HEK293T (cell line): Measurements from ENCODE around the gene CAMSAP2.

Experiments
- BHLHE40 ChIP-seq: fragments of 450-650 bp; IDR thresholded peaks from 2 replicates; pipeline ENCODE4 v1.6.1; 2016; ENCODE audit warnings: mild to moderate bottlenecking, moderate library complexity, borderline replicate concordance
- CTBP1 ChIP-seq: fragments of 450-650 bp; IDR thresholded peaks from 2 replicates; pipeline ENCODE4 v1.6.1; 2016; ENCODE audit warnings: borderline replicate concordance
- ELF4 ChIP-seq: fragments of 450-650 bp; IDR thresholded peaks from 2 replicates; pipeline ENCODE4 v1.6.1; 2017; ENCODE audit warnings: antibody characterized with exemption
- FOXA1 ChIP-seq: fragments of 450-650 bp; IDR thresholded peaks from 2 replicates; pipeline ENCODE4 v1.6.1; 2016; ENCODE audit warnings: mild to moderate bottlenecking
- FOXK2 ChIP-seq: fragments of 450-650 bp; IDR thresholded peaks from 2 replicates; pipeline ENCODE4 v1.6.1; 2016; ENCODE audit warnings: mild to moderate bottlenecking
- FOXM1 ChIP-seq: fragments of 450-650 bp; IDR thresholded peaks from 2 replicates; pipeline ENCODE4 v1.6.1; 2017; ENCODE audit warnings: mild to moderate bottlenecking, borderline replicate concordance
- HDGF ChIP-seq: fragments of 450-650 bp; IDR thresholded peaks from 2 replicates; pipeline ENCODE4 v1.6.1; 2017; ENCODE audit warnings: antibody characterized with exemption, borderline replicate concordance
- LEF1 ChIP-seq: fragments of 450-650 bp; IDR thresholded peaks from 2 replicates; pipeline ENCODE4 v1.6.1; 2017; ENCODE audit warnings: mild to moderate bottlenecking, borderline replicate concordance
- PKNOX1 ChIP-seq: fragments of 450-650 bp; IDR thresholded peaks from 2 replicates; pipeline ENCODE4 v1.6.1; 2016
- SP1 ChIP-seq: fragments of 450-650 bp; IDR thresholded peaks from 2 replicates; pipeline ENCODE4 v1.6.1; 2017
- SUZ12 ChIP-seq: fragments of 450-650 bp; IDR thresholded peaks from 2 replicates; pipeline ENCODE4 v1.6.1; 2016; ENCODE audit warnings: mild to moderate bottlenecking
- TARDBP ChIP-seq: fragments of 450-650 bp; IDR thresholded peaks from 2 replicates; pipeline ENCODE4 v1.6.1; 2016
- ZNF384 ChIP-seq: fragments of 450-650 bp; IDR thresholded peaks from 2 replicates; pipeline ENCODE4 v1.6.1; 2016

- no peak for TF ChIP-seq FOXK2
- TF ChIP-seq FOXM1 = no peak
- TF ChIP-seq ZNF384 = no peak
- no peak for TF ChIP-seq PKNOX1
- TF ChIP-seq SP1 = no peak
- no peak for TF ChIP-seq FOXA1
- TF ChIP-seq ELF4 = no peak
- no peak for TF ChIP-seq LEF1
- no peak for TF ChIP-seq SUZ12
- no peak for TF ChIP-seq CTBP1
- no peak for TF ChIP-seq TARDBP
- TF ChIP-seq HDGF = no peak
- TF ChIP-seq BHLHE40 = no peak
Observed at GRCh38 chr1:200710166-200710565, 28.5 kb upstream of the CAMSAP2 start.
